NCI-H510A (cell line): ENCODE measurements around the gene VWA8.
"Not testable (repeated sequence)": the region's sequence is repeated elsewhere in the genome, so short reads cannot be mapped to it uniquely, and the experiment has no call there.

Source experiments
- DNase-seq: peaks from one replicate; lab custom pipeline; 2025; lab: John Stamatoyannopoulos, UW

The VWA8 gene

GRCh38 chr13:41682766-41683165 lies 278.1 kb downstream of the VWA8 start:
- DNase-seq, result no peak

GRCh38 chr13:41682001-41682400 lies 278.9 kb downstream of the VWA8 start:
- no peak for DNase-seq

- DNase-seq, result no peak
Observed at GRCh38 chr13:41681587-41681986, 279.3 kb downstream of the VWA8 start.

GRCh38 chr13:41680900-41681299 lies 280.0 kb downstream of the VWA8 start:
- DNase-seq, result no peak

GRCh38 chr13:41678848-41679247 lies 282.1 kb downstream of the VWA8 start:
- no peak for DNase-seq

GRCh38 chr13:41678249-41678648 lies 282.7 kb downstream of the VWA8 start:
- no peak for DNase-seq

GRCh38 chr13:41675306-41675705 lies 285.6 kb downstream of the VWA8 start:
- no peak for DNase-seq

- DNase-seq, result no peak
Observed at GRCh38 chr13:41674246-41674645, 286.7 kb downstream of the VWA8 start.

GRCh38 chr13:41673640-41674039 lies 287.3 kb downstream of the VWA8 start:
- DNase-seq, result no peak

GRCh38 chr13:41670873-41671443 lies 290.0 kb downstream of the VWA8 start:
- DNase-seq, result no peak

- peak; percentile 15 for DNase-seq
Observed at GRCh38 chr13:41668130-41668757, 292.7 kb downstream of the VWA8 start.

GRCh38 chr13:41666644-41667043 lies 294.3 kb downstream of the VWA8 start:
- no peak for DNase-seq

- no peak for DNase-seq
Observed at GRCh38 chr13:41660411-41660810, 300.5 kb downstream of the VWA8 start.

GRCh38 chr13:41658057-41658661 lies 302.8 kb downstream of the VWA8 start:
- DNase-seq, result no peak

GRCh38 chr13:41655997-41656396 lies 304.9 kb downstream of the VWA8 start:
- DNase-seq, result no peak

GRCh38 chr13:41654796-41655195 lies 306.1 kb downstream of the VWA8 start:
- DNase-seq, result no peak

GRCh38 chr13:41652735-41653361 lies 308.1 kb downstream of the VWA8 start:
- no peak for DNase-seq

GRCh38 chr13:41651413-41652058 lies 309.4 kb downstream of the VWA8 start:
- no peak for DNase-seq

GRCh38 chr13:41650706-41651105 lies 310.2 kb downstream of the VWA8 start:
- DNase-seq, result no peak

GRCh38 chr13:41649659-41650058 lies 311.2 kb downstream of the VWA8 start:
- DNase-seq, result no peak

- DNase-seq, result no peak
Observed at GRCh38 chr13:41648314-41648935, 312.5 kb downstream of the VWA8 start.

- not testable (repeated sequence) for DNase-seq
Observed at GRCh38 chr13:41647699-41648313, 313.1 kb downstream of the VWA8 start.
